SHP77 treated with DMSO at 0.1 percent for 48 hours (cell line): Measurements from ENCODE around the gene NSMCE1.

ENCODE experiments used
- DNase-seq: peaks from one replicate; lab custom pipeline; 2025; lab: John Stamatoyannopoulos, UW

NSMCE1 gene

DNA sequence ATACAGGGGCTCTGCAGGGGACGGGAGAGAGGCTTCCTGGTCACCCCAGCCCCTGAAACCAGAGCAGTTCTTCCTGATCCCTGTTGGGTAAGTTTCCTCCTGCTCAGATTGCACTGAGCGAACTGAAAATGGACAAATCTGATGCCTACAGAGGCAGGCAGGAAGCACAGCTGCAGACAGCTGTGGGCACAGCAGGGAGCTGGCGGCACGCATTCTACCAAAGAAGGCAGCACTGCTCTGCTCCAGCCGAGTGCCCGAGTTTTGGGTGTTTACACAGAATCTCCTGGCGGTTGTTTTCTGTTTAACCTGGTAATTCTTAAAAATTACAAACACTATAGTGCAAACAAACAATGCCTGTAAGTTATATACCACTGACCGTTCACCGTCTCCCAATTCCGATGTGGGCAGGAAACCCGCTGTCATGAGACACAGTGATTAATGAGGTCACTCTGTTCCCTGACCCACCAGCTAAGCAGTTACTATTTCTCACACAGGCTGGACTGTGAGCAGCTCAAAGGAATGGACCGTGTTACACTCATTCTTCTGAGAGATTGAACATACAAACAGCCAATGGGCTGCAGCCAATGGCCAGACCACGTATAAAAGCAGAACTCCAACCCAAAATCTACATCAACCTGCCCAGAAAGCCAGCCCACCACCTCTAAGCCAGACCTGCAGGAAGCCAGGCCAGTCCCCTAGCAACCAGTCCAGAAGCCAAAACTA, 25.5 kb downstream of the NSMCE1 start:
- DNase-seq: peak; percentile 6

DNA sequence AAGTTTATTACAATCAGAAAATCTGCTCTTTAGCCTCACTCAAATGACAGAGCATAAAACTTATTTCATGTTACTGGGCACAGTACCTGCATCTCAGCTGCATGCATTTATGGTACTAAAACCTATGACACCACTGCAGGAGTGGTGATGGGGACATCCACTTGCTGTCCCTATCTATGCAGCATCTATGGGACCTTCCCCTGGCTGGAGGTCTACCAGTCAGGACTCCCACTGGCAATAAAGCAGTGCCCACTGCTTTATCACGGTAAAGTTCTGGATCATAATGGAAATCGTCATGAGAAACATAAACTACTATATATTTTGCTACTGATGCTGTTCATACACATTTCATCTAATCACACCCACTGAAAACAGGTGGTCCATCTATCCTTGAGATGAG, 26.2 kb downstream of the NSMCE1 start:
- DNase-seq: no peak

DNA sequence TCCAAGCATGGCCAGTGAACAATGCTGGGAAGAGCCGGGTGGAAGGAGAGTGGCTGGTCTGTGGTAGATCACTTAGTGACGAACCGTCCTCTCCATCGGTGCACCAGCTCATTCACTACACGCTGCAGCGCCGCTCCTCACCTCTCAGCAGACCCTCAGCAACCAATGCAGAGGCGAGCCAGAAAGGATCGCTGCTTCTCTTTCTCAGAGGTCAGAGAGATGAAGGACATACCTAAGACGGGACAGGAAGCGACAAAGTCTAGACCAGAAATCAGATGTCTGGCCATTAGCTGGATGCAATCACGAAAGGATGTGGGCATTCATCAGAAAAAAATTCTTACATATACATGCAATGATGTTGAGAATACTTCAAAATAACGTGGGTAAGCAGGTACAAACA, 26.9 kb downstream of the NSMCE1 start:
- no peak for DNase-seq

DNA sequence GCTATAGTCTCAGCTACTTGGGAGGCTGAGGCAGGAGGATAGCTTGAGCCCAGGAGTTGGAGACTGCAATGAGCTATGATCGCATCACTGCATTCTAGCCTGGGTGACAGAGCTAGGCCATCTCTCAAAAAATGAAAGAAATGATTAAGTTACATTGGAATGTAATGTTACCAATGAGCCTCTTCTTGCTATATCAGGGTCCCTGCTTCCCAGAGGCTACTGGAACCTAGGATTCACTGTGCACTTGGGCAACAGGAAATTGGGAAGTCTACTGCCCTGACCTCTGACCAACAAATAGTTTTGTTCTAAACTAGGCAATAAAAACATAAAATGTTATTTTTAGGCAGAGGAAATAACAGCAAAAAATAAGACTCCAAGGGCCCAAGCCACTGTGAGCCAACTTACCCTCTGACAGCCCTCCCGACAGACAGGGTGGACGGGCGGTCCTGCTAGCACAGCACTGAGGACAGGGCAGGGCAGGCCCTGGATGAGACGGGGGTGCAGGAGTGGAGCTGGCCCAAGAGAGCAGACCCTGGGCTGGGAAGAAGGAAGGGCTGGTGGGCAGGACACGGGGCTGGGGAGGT, 27.5 kb downstream of the NSMCE1 start:
- no peak for DNase-seq

DNA sequence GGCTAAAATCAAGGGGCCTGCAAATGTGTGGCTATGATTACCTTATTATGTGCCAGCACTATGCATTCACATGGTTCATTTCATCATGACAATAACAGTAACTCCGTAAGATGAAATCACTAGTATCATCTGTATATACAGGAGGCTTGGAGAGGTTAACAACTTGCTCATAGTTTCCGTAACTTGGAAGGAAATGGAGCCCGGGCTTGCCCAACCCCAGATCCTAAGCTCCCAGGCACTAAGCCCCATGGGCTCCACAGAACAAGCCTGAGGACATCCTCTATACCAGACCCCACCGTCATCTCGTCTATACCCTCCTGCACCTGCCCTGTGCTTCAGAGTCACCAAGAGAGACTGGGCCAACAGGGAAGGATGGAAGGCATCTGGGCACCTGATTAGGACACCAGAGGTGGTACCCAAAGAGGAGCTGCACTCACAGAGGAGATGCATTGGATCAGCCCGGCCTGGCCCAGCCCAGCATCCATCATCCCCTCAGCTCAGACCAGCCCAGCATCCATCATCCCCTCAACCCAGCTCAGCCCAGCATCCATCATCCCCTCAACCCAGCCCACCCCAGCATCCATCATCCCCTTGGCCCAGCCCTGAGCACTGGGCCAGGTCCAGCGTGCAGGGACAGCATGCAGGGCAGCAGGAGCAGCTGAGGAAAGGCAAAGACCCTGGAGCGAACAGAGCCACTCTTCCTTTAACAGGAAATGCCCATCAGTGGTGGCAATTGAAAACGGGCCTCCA, 28.5 kb downstream of the NSMCE1 start:
- DNase-seq: no peak

DNA sequence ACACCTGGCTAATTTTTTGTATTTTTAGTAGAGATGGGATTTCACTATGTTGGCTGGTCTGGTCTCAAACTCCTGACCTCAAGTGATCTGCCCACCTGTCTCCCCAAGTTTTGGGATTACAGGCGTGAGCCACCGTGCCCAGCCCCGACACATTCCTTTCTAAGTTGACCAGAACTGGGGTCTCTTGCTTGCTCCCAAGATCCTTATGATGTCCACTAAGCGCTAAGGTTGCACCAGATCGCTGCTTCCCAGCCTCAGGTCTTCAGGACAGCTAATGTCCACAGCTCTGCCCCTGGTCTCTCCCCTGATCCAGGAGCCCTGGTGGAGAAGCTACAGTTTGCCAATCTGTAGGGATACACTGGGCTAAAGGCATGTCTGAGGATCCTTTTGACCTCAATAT, 29.5 kb downstream of the NSMCE1 start:
- DNase-seq: no peak

DNA sequence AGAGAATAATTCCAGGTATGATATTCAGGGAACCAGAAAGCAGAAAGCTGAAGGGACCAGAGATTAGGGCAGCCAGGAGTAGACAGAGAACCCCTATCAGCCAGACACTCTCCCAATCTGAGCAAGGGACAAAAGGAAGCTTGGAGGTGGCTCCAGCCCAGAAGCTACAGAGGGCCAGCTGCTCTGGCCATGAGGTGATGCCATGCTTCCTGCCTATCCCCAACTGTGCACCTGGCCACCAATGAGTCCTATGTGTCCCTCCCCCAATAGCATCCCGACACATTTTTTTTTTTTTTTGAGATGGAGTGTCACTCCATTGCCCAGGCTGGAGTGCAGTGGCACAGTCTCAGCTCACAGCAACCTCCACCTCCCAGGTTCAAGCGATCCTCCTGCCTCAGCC, 30.0 kb downstream of the NSMCE1 start:
- DNase-seq: peak; percentile 8

DNA sequence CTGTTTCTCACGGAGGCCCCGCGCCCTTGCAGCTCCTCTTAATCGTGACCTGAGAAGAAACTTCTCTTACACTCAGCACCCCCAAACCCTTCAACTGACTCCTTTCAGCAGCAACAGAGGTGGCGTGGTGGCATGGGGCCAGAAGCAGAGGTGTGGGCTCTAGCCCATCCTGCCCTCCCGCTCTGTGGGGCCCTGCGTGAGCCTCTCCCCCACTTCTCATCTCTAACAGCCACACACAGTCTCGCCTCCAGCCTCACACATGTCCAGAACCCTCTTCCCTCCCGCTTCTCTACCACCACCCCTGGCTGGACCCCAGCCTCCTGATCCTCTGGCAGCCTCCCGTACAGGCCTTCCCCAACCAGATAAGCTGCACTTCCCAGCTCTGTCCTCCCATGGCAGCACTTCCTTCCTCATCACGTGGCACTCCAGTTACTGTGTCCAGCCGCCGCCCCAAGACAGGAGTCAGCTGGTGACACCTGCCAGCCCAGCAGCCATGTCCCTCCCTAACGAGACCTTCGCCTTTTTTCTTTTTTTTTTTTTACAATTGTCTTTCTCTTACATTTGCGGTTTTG, 30.5 kb downstream of the NSMCE1 start:
- no peak for DNase-seq

DNA sequence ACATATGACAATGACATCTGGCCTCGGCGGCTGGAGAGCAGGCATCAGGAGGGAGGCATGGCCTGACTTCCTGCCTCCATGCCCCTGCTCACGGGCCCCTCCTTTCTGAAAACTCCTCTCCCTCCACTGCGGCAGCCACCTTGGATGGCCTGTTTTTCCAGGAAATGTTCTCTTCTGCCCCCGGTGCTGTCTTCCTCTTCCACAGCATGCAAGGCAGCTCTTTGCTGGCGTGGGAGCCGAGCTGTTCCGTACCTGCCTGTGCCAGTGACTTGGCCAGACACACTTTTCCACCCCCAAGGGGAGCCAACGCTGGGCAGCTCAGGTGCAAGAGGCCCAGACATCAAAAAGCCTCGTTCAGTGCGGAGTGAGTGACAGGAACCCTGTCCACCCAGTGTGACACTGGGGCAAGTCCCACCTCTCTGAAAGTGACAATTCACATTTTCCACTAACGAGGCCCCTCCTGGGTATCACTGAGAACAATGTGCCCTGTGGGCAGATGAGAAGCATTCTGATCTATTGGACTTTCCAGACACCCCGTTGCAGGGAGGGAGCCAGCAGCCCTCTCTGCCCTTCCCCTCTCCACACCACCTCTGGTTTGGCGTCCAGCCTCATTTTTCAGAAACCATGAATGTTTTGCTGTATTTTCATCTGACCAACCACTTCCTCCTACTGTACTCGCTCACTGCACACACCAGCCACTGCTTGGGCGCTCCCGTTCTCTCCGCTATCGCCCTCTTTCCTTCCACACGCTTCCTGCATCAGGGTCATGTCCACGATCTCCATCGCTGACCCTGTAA, 31.2 kb downstream of the NSMCE1 start:
- no peak for DNase-seq

DNA sequence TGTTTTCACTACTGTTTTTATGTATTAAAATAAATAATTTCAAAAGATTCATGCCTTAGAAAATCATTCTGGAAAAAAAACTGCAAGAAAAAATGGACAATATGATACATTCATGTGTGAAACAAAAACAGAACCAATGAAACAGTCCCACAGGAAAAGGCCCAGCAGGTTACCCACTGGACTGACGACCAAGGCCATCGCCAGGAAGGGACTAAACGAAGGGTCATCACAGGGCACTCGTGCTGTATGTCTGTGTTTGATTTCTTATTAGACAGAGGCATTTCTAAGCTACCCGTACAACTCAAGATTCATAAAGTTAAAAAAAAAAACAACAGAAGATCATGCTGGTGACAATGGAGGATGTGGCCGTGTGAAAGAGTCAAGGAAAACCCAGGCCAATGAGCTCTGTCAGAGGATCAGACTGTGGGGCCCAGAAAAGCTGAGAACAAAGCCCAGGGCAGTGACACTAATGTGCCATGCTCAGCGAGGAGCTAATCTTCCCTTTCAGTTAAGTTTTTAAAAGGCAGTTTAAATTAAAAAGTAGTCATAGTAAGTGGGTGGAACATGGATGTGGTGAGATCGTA, 31.8 kb downstream of the NSMCE1 start:
- no peak for DNase-seq

DNA sequence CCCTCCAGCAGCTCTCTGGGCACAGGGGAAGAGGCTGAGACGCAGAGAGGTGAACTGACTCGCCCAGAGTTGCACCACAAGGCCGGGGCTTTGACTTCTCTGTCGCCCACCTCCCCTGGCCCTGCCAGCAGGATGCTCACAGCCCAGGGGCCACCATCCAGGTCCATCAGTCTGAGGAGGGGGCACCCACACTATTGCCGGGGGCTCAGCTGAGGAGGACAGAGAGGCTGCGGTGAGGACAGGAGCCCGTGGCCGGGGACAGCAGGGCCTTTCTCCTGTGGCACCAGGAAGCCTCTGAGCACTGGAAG, 32.7 kb downstream of the NSMCE1 start:
- no peak for DNase-seq

DNA sequence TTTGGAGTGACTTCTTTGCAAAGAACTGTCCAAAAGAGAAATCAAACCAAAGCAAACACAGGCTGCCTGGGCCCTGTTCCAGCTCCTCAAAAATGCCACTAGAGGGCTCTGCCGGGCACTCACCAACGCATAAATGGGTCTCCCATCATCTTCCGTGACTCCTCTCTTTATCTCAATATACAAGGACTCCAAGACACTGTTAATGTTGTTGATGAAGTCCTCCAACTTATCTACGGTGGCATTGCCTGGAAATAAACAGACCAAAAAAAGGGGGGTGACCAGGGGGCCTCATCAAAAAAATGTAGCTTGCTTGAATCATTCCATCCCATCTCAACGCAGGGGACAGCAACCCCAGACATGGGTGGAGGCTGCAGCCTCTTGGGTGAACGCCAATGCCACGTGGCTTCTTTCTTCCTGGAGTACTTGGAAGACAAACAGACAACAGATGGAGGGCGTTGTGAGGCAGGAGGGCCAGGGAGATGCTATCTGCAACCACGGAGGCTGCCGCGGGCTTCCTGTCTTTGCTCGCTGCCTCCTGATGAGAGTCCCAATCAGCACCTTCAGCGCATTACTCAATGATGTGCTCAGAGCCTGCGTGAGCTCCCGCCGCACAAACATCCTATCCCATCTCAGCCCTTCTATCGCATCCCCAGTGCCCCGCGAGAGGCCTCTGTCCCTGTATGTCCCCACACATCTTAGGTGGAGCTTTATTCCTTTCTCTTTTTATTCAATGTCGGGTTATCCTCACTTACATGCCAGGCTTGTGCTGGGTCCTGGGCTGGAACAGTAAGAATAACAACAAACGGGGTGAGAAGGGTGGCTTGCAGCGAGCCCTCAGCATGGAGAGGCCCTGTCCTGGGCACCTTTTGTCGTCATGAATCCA, 33.3 kb downstream of the NSMCE1 start:
- peak; percentile 88 for DNase-seq

DNA sequence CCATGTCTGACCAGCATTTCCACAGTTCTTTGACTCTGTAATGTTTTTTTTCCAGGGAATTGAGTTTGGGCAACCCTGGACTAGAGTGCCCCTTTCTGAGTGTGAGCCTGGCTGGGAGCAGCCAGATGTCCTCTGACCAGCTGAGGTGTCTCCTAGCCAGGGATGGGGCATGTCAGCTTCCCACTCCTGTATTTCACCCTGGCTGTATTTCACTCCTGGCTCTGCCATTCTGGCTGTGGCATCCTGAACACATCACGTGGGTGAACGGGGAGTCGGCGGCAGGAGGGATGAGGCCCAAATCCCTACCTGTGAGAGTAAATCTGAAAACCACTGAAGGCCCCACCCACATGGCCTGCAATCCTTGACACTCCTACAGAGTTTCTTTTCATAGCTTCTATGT, 34.0 kb downstream of the NSMCE1 start:
- no peak for DNase-seq

DNA sequence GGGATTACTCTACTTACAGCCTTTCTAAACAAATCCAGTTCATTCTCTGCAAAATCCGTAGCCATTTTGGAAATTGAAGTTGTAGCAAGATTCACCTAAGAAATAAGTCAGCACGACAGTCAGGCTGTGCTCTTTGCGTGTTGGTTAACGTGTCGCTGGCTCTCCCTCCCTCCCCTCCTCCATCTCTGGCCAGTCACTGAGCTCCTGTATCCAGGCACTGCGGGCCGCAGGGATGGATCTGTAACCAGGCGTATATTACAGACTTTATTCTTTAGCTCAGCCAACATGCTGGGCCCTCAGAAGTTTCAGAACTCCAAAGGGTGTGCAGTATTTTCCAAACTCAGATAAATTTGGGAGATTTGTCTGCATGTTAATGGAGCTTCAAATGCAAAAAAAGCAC, 34.4 kb downstream of the NSMCE1 start:
- DNase-seq: no peak

DNA sequence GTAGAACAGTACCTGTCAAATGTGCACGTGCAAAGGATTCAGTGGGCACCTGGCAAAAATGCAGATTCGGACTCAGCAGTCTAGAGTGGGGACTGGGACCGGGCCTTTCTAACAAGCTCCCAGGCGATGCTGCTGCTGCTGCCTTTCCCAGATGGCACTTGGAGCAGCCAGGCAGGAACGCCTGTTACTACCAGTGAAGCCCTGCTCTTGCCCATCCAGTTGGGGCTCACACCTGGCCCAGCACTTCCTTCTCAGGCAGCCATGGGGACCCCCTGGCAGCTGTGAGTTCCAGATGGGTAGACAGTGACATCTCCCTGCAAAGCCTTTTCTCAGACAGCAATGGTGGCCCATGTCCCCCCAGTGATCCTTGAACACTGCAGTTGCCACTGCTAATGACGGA, 34.8 kb downstream of the NSMCE1 start:
- DNase-seq: no peak

DNA sequence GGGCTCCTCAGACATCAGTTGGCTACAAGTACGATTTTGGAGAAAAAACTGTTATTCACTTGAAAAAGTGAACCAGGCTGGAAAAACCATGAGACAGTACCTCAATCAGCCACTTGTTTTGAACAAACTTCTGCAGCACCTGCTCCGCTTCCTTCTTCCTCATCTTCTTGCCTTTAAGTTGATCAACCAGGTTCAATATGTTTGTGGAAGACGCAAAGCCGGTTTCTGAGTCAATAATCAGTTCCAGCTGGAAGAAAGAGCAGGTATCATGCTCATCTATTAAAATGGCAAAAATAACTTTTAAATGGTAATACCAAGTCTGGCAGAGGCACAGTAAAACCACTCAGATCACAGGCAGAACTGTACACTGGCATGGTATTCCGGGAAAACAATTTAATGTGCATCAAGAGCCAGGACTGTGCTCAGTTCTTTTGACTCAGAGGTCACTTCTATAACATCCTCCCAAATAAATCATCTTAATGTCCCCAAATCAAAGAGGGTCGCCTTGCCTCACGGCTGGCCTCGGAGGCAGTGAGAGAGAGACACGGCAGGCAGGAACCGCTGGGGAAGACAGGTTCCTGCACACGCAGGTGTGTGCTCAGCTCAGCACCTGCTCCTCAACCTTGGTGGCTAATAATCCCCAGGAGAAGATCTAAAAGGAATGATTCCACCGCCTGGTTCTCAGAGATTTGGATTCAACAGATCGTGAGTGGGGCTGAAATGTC, 35.5 kb downstream of the NSMCE1 start:
- no peak for DNase-seq

DNA sequence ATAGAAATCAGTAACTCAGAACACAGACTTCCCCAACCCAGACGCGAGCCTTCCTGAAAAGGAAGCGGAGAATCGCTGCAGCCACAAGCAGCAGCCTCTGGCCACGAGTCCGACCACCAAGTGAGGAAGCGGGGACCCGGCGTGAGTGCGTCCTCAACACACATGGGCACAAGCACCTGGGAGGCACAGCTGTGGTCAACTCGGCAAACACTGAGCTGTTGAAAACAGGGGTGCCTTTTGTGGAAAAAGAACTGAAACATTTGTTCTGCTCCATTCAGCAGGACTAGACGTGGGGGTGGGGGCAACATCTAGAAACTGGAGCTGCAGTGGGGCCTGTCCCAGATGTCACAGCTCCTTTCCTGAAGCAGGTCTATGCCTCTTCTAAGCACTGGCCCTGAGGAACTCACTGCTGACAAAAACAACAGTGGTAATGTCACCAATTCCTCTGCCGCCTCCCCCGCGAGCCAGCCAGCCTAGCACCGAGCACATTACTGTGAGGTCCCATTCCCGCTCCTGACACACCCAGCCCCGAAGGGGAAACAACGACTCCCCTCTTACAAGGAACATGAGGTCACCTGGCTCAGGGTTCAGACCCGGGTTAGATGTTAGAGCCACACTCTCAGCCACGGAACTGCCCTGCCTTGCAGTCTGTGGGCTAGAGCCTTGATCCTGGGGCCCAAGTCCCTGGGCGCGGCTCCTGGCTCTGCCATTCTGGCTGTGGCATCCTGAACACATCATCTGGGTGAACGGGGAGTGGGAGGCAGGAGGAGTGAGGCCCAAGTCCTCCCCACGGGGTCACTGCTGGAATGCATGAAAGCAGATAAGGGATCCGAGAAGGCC, 36.3 kb downstream of the NSMCE1 start:
- no peak for DNase-seq

DNA sequence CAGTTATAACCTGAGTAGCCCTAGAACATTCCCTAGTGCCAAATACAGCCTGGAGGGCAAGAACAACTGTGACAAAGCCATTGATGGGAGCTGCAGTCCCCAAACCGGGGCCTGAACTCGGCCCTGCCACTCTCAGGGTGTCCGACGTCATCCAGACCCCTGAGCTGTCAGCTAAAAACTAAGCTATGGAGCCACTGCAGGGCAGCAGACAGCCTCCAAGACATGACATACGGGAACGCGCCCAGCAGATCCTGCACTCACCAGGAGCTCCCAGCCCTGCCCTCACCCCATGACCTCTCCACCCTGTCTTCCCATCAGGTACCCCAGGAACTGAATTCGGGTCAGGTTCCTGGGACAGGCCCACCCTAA, 36.9 kb downstream of the NSMCE1 start:
- no peak for DNase-seq

DNA sequence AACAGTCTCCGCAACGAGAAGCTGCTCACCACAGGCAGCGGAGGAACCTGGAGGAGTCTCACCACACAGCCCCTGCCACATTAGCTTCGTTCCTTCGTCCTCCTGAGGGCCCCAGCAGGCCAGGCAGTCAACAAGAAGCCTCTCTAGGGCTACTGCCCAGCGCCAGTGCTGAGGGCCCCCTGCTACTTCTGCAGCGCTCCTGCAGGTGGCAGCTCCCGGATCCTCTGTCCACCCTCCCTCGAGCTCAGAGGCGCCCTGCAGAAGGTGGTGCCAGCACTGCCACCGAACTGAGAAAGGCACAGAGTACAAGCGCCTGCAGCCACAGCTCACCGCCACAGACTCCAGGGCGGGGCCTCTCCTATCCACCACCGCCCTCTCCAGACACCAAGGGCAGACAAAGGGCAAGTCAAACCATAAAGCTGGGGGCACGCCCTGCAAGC, 38.0 kb downstream of the NSMCE1 start:
- no peak for DNase-seq
